ENCODE data around the gene LGR4.

GRCh38 chr11:27388001-27388400, 84.6 kb downstream of the LGR4 start:
- TF ChIP-seq POLR2A (IDR thresholded peaks at IDR 0.05) (no peak), CTCF (IDR thresholded peaks at IDR 0.05) (no peak), POLR2AphosphoS5 (IDR thresholded peaks at IDR 0.05) (no peak)
